GM19395 (cell line): ENCODE data around the gene WIZ.
"Not testable (repeated sequence)": the region's sequence is repeated elsewhere in the genome, so short reads cannot be mapped to it uniquely, and the experiment has no call there.

Source experiments
- ATAC-seq: cut with Tn5 transposase; IDR thresholded peaks from one replicate; pipeline ENCODE4 v1.9.1; 2021; ENCODE audit warnings: mild to moderate bottlenecking, moderate library complexity; ENCODE audit not compliant: unreplicated experiment

The WIZ gene, protein sequence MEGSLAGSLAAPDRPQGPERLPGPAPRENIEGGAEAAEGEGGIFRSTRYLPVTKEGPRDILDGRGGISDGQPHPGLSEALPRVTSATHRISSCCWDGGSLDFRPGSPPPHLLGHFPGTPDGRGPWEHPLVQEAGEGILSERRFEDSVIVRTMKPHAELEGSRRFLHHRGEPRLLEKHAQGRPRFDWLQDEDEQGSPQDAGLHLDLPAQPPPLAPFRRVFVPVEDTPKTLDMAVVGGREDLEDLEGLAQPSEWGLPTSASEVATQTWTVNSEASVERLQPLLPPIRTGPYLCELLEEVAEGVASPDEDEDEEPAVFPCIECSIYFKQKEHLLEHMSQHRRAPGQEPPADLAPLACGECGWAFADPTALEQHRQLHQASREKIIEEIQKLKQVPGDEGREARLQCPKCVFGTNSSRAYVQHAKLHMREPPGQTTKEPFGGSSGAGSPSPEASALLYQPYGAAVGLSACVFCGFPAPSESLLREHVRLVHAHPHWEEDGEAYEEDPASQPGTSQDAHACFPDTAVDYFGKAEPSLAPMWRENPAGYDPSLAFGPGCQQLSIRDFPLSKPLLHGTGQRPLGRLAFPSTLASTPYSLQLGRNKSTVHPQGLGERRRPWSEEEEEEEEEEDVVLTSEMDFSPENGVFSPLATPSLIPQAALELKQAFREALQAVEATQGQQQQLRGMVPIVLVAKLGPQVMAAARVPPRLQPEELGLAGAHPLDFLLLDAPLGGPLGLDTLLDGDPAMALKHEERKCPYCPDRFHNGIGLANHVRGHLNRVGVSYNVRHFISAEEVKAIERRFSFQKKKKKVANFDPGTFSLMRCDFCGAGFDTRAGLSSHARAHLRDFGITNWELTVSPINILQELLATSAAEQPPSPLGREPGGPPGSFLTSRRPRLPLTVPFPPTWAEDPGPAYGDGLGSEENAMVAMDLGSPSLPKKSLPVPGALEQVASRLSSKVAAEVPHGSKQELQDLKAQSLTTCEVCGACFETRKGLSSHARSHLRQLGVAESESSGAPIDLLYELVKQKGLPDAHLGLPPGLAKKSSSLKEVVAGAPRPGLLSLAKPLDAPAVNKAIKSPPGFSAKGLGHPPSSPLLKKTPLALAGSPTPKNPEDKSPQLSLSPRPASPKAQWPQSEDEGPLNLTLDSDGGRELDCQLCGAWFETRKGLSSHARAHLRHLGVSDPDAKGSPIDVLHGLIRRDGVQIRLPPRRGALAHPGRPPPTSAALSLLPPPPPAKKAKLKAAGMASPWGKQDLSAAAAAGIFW (N-terminal part only)

DNA sequence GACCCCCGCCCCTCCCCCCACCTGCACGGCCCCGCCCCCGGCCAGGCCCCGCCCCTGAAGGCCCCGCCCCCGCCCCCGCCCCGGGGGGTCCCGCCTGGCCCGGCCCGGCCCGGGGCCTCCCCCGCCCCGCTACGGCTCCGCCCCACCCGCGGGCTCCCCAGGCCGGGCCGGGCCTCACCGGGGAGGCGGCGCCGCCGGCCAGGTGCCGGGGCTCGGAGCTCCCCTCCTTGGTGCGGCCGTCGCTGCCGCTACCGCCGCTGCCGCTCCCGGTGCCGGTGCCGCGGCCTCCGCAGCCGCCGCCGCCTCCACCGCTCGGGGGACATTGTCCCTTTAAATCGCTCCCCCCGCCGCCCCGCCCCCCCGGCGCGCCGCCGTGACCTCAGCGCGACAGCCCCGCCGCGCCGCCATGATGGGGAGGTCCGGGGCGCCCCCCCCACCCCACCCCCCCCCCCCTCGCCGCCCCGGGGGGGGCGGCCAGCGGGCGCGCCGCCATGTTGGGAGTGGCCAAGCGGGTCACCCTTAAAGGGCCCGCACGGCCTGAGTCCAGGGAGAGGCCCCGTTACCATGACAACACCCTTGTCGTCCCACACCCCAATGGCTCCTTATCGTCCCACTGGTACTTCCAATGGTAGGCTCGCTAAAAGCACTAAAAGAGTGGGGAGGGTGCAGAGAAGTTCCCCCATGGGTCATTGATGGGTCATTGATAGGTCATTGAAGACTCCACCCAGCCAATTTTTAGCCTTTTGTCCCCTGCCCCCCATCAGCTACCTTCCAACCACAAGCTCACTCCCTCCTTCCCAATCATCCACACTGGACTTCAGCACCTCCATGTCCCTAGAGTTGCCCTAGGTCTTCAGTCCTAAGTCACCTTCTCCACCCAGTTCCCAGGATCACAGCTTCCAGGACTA lies at the start of gene WIZ:
TSS of gene WIZ (minus strand) at position 337 of the 908 bp plus-strand sequence. CDS start 1,649 bp downstream, outside the sequence.
- no peak for ATAC-seq

DNA sequence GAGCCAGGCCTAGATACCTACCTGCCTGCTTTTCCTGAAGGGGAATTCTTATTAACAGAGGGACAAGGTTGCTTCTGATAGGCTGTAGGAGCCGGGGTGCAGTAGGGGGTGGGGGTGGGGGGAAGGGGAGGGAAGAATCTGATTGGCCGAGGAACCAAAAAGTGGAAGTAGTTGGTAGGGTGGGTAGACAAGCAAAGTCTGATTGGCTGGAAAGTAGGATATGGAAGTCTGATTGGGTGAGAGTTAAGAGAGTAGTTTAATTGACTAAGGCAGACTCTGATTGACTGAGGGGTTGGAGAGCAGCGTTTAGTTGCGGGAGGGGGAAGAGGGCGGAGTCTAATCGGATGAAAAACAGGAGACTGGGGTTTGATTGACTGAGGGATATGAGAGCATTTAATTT lies 49.2 kb upstream of the WIZ start:
- ATAC-seq = no peak

DNA sequence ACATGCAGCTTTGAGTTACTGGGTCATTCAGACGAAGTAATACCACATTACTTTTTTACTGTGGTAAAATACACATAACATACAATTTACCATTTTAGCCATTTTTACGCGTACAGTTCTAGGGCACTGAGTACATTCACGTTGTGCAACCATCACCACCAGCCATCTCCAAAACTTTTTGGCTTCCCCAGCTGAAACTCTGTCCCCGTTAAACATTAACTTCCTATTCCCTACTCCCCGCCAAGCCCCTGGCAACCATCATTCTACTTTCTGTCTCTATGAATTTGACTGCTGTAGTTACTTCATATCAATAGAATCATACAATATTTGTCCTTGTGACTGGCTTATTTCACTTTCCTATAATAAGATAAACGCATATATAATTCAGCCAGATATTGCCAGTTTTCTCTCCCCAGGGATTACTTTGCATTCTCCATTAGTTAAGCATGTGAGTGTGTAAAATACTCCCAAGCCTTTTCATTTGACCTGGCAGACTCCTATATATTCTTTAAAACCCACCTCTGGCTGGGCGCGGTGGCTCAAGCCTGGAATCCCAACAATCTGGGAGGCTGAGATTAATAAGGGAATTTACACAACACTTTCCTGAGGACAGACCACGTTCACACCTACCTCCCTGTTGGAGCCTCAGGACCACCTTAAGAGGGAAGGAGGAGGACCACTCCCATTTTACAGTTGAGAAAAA lies 48.6 kb upstream of the WIZ start:
- ATAC-seq = no peak

DNA sequence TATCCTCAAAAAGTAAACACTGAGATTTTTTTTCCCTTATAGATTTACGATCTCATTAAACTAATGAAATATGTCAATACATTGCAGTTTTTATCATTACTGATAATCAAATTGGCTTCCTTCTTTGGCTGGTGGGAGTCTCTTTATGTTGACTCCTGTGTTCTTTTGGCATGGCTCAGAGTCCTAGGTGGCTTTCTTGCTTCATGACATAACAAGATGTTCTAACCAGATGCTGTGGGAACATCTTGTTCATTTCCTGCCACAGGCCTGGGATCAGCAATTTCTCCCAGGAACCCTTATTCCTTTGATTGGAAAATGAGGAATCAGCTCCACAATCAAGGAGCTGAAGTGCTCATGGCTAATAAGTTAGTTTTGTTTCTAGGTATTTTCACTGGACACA lies 45.4 kb upstream of the WIZ start:
- ATAC-seq = no peak

DNA sequence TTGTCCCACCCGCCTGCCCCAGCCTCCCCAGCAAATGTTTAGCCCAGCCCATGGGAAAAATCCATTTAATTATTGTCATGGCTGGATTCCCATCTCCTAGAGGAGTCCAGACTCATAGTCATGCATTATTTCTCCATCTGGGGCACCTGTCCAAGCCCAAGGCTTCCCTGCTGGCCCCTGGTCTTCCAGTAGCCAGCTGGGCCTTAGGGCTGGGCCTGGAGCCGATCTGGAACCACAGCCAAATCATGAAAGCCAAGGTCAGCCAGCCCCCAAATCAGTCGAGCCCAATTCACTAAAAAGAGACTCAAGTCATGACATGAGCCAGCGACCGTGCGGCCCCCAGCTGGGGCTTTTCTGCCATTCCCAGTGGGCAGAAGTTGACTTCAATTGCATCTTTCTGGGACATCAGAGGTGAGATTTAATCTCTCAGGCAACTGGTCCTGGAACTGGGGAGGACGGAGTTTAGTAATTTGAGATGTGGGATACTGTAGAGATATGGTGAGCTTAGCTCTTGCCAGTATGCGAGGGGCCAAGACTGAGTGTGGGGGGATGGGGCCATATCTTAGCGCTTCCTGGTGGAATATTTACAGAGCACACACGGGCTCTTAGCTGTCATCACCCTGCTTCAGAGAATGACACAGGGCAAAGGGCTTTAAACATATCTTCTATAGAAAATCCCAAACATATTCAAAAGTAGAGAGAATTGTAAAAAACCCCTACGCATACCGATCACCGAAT lies 38.9 kb upstream of the WIZ start:
- ATAC-seq = no peak

DNA sequence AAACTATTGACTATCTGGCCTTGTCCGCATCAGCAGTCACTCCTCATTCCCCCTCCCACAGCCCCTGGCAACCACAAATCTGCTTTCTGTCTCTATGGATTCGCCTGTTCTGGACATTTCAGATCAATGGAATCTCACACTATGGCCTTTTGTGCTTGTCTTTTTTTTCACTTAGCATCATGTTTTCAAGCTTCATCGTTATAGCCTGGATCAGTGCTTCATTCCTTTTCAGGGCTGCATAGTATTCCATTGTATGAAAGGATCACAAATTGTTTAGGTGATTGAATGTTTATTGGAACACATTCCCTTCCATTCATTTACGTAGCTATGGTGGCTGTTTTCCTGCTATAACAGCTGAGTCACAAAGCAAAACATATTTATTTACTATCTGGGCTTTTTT lies 37.3 kb upstream of the WIZ start:
- ATAC-seq = no peak

DNA sequence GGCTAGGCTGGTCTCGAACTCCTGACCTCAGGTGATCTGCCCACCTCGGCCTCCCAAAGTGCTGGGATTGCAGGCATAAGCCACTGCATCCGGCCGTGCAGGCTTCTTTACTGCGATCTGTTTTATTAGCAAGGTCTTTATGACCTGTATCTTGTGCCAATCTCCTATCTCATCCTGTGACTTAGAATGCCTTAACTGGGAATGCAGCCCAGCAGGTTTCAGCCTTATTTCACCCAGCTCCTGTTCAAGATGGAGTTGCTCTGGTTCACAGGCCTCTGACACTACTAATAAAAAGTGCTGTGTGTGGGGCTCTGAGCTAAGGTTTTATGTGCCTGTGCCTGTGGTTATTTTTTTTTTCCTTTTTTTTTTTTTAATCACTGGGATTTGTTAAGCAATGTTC lies 36.0 kb upstream of the WIZ start:
- not testable (repeated sequence) for ATAC-seq

DNA sequence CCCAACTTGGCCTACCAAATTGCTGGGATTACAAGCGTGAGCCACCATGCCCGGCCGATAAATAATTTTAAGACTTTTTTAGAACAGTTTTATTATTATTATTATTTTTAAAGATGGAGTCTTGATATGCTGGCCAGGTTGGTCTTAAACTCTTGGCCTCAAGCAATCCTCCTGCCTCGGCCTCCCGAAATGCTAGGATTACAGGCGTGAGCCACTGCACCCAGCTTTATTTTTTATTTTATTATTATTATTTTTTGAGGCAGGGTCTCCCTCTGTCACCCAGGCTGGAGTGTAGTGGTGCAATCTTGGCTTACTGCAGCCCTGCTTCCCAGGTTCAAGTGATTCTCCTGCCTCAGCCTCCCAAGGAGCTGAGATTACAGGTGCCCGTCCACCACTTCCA lies 31.2 kb upstream of the WIZ start:
- not testable (repeated sequence) for ATAC-seq

DNA sequence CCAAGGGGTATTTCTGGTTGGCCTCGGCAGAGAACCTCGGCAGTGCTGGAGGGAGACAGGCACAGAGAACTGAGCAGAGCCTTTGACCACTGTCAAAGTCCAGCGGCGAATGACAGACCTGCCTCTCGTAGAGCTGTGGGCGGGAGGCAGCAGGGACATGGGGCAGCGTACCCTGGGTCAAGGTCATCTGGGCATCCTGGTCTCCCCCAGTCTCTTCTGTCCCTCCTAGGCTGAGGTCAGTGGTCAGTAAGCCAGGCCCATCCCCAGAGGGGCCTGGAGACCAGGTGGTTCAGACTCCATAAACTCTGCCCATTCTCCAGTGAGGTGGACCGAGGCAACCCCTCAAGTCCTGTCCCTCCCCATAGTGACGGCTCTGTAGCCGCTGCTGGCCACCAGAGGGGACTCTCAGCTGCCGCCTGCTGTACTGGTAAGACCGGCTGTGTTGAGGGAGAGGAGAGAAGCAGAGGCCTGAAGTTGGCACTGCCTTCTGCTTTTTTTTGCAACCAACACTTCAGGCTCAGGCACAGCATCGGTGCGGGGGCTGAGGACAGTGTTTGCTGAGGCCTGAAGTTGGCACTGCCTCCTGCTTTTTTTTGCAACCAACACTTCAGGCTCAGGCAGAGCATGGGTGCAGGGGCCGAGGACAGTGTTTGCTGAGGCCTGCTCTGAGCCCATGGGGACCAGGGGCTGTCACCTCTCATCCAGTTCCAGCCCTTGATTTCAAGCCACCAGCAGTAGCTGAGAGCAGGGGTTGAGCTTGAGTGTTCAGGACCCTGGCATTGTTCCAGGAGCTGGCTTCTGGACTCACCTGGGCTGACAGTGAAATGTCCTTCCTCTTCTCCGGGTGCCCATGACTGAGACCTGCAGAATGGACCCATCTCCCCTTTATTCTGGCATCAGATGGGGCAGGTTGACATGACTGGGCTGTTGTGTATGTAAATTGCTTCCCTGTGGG lies 29.9 kb upstream of the WIZ start, which contains the start of gene PGLYRP2:
TSS of gene PGLYRP2 (minus strand) at position 111 of the 955 bp plus-strand sequence. CDS start 130 bp downstream, outside the sequence.
- ATAC-seq = no peak

DNA sequence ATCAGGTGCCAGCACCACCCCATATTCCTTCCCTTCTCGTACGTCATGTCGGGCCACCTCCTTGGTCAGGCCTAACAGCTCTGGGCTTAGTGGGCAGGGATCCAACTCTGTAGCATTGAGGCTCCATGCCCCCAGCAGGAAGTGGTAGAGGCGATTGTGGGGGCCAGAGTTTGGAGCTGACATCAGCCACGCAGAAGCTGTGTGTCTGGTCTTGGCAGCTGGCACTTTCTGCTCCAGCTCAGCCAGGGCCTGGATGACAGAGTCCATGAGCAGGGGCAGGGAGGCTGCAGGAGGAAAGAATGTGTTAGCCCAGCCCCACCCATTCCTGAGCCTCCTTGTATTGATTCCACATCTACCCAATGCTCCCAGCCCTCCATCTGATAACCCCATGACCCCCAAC lies 26.6 kb upstream of the WIZ start:
- no peak for ATAC-seq

DNA sequence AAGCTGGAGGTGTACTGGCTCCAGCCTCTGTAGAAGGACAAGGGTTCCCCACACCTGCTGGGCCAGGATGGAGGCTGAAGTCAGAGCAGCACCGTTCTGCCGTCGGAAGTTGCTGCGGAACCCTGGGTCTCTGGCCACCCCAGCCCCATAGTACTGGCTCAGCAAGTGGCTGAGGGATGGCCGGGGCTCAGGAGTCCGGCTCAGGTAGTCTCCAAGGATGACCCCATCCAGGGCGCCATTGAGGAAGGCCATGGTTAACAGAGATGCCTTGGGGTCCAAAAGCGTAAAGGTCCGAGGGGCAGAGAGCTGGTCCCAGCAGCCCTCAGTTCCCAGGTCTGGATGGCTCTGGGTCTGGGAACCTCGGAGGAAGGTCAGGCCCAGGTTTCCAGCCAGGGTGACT lies 25.9 kb upstream of the WIZ start:
- no peak for ATAC-seq

DNA sequence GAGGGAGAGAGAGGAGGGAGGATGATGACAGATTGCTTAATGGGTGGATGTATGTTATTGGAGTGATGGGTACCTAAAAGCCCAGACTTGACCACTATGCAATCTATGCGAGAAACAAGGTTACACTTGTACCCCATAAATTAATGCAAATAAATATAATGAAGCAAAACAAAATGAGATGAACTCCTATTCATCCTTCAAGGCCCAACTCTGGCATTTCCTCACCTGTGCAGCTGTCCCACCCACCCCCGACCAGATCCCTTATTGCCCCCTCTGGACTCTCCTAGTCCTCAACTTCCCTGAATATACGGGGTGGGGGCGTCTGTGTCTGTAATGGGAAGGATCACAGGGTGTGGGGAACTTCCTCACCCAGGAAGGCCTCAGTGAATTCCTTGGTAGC lies 25.4 kb upstream of the WIZ start:
- ATAC-seq = no peak

DNA sequence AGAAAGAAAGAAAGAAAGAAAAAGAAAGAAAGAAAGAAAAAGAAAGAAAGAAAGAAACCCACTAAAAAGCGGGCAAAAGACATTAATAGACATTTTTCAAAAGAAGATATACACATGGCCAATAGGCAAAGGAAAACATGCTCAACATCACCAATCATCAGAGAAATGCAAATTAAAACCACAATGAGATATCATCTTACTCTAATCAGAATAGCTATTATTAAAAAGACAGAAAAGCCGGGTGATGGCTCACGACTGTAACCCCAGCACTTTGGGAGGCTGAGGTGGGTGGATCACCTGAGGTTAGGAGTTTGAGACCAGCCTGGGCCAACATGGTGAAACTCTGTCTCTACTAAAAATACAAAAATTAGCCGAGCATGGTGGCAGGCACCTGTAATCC lies 24.1 kb upstream of the WIZ start:
- ATAC-seq = not testable (repeated sequence)

DNA sequence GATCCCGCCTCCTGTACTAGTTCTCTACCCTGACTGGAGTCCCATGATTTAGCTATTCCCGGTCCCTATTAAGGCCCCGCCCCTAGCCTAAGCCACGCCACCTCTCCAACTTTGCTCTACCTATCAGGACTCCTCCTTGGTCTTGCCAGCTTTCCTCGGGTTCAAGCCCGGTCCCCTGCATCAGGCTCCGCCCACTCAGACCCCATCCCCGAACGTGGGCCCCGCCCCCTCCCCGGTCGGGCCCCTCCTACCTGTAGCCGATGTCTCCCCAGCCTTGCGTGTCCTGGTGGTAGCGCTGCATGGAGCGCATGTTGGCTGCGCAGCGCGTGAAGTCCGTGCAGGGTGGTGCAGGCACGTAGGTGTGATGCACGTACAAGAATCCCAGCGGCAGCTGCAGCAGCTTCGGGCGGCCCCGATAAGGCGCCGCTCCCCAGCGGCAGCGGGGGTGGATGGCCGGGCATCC lies 21.9 kb upstream of the WIZ start:
- no peak for ATAC-seq

DNA sequence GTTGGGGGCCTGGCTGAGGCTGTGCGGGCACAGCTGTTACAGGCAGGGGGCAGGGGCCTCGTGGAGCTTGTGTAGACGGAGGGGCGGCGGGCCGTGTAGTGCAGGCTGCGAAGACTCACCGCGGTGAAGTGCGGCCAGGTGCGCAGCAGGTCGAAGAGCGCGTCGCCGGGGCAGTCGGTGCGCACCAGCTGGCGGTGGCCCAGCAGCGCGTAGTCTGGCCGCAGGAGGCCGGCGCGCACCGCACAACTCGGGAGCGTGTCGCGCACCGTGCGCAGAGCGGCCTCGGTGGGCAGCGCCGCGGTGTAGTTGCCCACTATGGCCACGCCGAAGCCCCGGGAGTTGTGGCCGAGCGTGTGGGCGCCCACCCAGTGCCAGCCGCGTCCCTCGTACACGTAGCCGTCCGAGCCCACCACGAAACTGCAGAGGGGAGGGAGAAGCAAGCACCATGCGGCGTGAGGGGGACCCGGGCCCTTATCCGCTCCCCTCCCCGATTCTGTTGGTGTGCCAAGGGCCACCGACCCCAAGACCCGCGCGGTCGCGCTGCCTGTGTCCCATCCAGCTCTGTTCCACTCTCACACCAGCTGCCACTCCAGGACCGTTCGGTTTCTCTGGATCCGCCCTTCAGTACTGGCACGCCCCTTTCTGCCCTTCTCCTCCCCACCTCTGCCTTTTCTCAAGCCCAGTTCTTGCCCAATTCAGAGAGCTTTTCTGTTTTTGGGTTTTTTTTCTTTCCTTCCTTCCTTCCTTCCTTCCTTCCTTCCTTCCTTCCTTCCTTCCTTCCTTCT lies 19.9 kb upstream of the WIZ start:
- ATAC-seq = no peak

DNA sequence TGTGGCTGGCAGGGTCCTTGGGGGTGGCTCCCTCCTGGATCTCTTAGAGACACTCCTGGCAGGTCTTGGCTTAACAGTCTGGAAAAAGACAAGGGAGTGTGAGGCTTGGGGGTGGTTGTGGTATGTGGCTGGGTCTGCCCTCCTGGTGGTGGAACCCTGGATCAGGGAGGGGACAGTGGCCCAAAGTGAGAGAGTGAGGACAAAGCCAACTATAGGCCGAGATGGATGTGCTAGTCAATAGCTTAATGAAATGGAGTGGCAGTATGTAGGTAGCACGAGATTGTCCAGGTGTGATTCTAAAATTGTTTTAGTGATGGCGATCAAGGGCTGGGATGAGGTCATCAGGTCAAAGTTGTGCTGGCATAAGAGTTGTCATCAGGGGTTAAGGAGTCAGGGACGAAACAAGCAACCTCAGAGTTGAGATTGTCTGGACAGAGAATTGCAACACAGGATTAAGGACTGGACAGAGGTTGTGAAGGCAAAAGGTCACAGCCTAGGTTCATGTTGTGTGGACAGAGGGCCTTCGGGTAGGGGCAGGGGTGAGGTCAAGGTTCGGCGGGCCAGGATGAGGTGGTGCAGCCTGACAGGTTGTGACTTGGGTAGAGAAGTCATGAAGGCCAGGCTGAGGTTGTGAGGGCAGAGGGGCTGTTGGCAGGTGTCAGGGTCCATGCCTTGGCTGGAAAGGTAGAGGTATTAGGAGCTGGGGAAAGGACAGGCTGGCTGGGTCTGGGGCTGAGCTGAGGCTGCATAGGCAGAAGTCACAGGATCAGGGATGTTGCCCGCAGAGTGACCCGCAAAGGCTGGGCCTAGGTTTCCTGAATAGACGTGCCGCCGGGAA lies 19.1 kb upstream of the WIZ start:
- no peak for ATAC-seq
